ENCODE data around the gene ALLC. TPM values are rescaled to one million over a fixed set of nuclear protein-coding genes. Genes with fewer than 3 reads are reported as not detected.

ALLC gene
- total RNA-seq, 1 donor from 2014 or later = not detected

GRCh38 chr2:3751806-3752205 is 93.8 kb downstream of the ALLC start:
- no peak for DNase-seq

Small RNA genes within 50 kb of the gene (small RNA-seq; reads per million reads assigned to genes)
- not detected for gene TMSB4XP2

Other genes starting within 250 kb of the ALLC start
- gene ADI1, start 138.7 kb upstream of the ALLC start, total RNA-seq = 15.4 TPM
- 26.2 TPM for gene RNASEH1, start 99.9 kb upstream of the ALLC start, total RNA-seq
- gene RPS7, start 82.9 kb upstream of the ALLC start, total RNA-seq = 1,272 TPM
- gene COLEC11, start 63.1 kb upstream of the ALLC start, total RNA-seq = 0.78 TPM
- 0.62 TPM for gene DCDC2C, start 45.4 kb downstream of the ALLC start, total RNA-seq